Measurements from ENCODE around the gene SORBS2. TPM values are rescaled to one million over a fixed set of nuclear protein-coding genes. Genes with fewer than 3 reads are reported as not detected.
"Not testable (repeated sequence)": the region's sequence is repeated elsewhere in the genome, so short reads cannot be mapped to it uniquely, and the experiment has no call there.

Gene SORBS2
- total RNA-seq, 1 donor, result 2.1 TPM

GRCh38 chr4:185713731-185714130, 98.3 kb downstream of the SORBS2 start:
- Histone ChIP-seq H3K27me3 (ENCODE audit: insufficient read depth, low read length) (no peaks in the 10 kb centered on the region), H3K9me3 (ENCODE audit: low read depth, low read length) (no peaks in the 10 kb centered on the region), H3K4me1 (ENCODE audit: insufficient read depth, low read length) (no peaks in the 10 kb centered on the region), H3K4me3 (ENCODE audit: low read length) (no peak overlapping the region)

- Histone ChIP-seq H3K4me3 (ENCODE audit: low read length) (no peak overlapping the region), H3K9me3 (ENCODE audit: low read depth, low read length) (no peaks in the 10 kb centered on the region), H3K27me3 (ENCODE audit: insufficient read depth, low read length) (no peaks in the 10 kb centered on the region)
These were observed 98.7 kb downstream of the SORBS2 start for GRCh38 chr4:185713272-185713671.

GRCh38 chr4:185712350-185713024, 99.5 kb downstream of the SORBS2 start:
- Histone ChIP-seq H3K4me3 (ENCODE audit: low read length) (no peak overlapping the region), H3K9me3 (ENCODE audit: low read depth, low read length) (no peaks in the 10 kb centered on the region), H3K27me3 (ENCODE audit: insufficient read depth, low read length) (no peaks in the 10 kb centered on the region), H3K4me1 (ENCODE audit: insufficient read depth, low read length) (no peaks in the 10 kb centered on the region)

More at GRCh38 chr4:185713272-185713671, 98.7 kb downstream of the SORBS2 start:
- H3K4me1 ChIP-seq (ENCODE audit: insufficient read depth, low read length), result no peaks in the 10 kb centered on the region

GRCh38 chr4:185711726-185712125, 100.3 kb downstream of the SORBS2 start:
- no peaks in the 10 kb centered on the region for H3K4me1 ChIP-seq (ENCODE audit: insufficient read depth, low read length)
- no peak overlapping the region for H3K4me3 ChIP-seq (ENCODE audit: low read length)
- H3K27me3 ChIP-seq (ENCODE audit: insufficient read depth, low read length), result no peaks in the 10 kb centered on the region

GRCh38 chr4:185710487-185710995, 101.5 kb downstream of the SORBS2 start:
- H3K4me3 ChIP-seq (ENCODE audit: low read length), result no peak overlapping the region
- H3K9me3 ChIP-seq (ENCODE audit: low read depth, low read length), result no peaks in the 10 kb centered on the region
- no peaks in the 10 kb centered on the region for H3K4me1 ChIP-seq (ENCODE audit: insufficient read depth, low read length)
- no peaks in the 10 kb centered on the region for H3K27me3 ChIP-seq (ENCODE audit: insufficient read depth, low read length)

More at GRCh38 chr4:185711726-185712125, 100.3 kb downstream of the SORBS2 start:
- H3K9me3 ChIP-seq (ENCODE audit: low read depth, low read length), result no peaks in the 10 kb centered on the region

GRCh38 chr4:185709802-185710486, 102.0 kb downstream of the SORBS2 start:
- Histone ChIP-seq H3K27me3 (ENCODE audit: insufficient read depth, low read length) (no peaks in the 10 kb centered on the region), H3K4me1 (ENCODE audit: insufficient read depth, low read length) (no peaks in the 10 kb centered on the region), H3K4me3 (ENCODE audit: low read length) (no peak overlapping the region), H3K9me3 (ENCODE audit: low read depth, low read length) (no peaks in the 10 kb centered on the region)

GRCh38 chr4:185708348-185708747, 103.6 kb downstream of the SORBS2 start:
- H3K4me3 ChIP-seq (ENCODE audit: low read length), result no peak overlapping the region
- H3K4me1 ChIP-seq (ENCODE audit: insufficient read depth, low read length), result no peaks in the 10 kb centered on the region
- no peaks in the 10 kb centered on the region for H3K9me3 ChIP-seq (ENCODE audit: low read depth, low read length)
- no peaks in the 10 kb centered on the region for H3K27me3 ChIP-seq (ENCODE audit: insufficient read depth, low read length)

GRCh38 chr4:185707622-185708021, 104.4 kb downstream of the SORBS2 start:
- not testable (repeated sequence) for H3K4me3 ChIP-seq (ENCODE audit: low read length); H3K9me3 ChIP-seq (ENCODE audit: low read depth, low read length); H3K4me1 ChIP-seq (ENCODE audit: insufficient read depth, low read length); H3K27me3 ChIP-seq (ENCODE audit: insufficient read depth, low read length)

- Histone ChIP-seq H3K4me3 (ENCODE audit: low read length) (no peak overlapping the region), H3K4me1 (ENCODE audit: insufficient read depth, low read length) (no peaks in the 10 kb centered on the region), H3K27me3 (ENCODE audit: insufficient read depth, low read length) (no peaks in the 10 kb centered on the region), H3K9me3 (ENCODE audit: low read depth, low read length) (no peaks in the 10 kb centered on the region)
These were observed 109.8 kb downstream of the SORBS2 start for GRCh38 chr4:185702147-185702663.

- no peaks in the 10 kb centered on the region for H3K9me3 ChIP-seq (ENCODE audit: low read depth, low read length)
- H3K4me3 ChIP-seq (ENCODE audit: low read length), result no peak overlapping the region
- no peaks in the 10 kb centered on the region for H3K27me3 ChIP-seq (ENCODE audit: insufficient read depth, low read length)
- H3K4me1 ChIP-seq (ENCODE audit: insufficient read depth, low read length), result no peaks in the 10 kb centered on the region
These were observed 111.4 kb downstream of the SORBS2 start for GRCh38 chr4:185700630-185701029.

- no peak overlapping the region for H3K4me3 ChIP-seq (ENCODE audit: low read length)
- no peaks in the 10 kb centered on the region for H3K27me3 ChIP-seq (ENCODE audit: insufficient read depth, low read length)
- no peaks in the 10 kb centered on the region for H3K4me1 ChIP-seq (ENCODE audit: insufficient read depth, low read length)
- H3K9me3 ChIP-seq (ENCODE audit: low read depth, low read length), result no peaks in the 10 kb centered on the region
These were observed 111.9 kb downstream of the SORBS2 start for GRCh38 chr4:185700048-185700447.

- Histone ChIP-seq H3K4me3 (ENCODE audit: low read length) (no peak overlapping the region), H3K27me3 (ENCODE audit: insufficient read depth, low read length) (no peaks in the 10 kb centered on the region), H3K9me3 (ENCODE audit: low read depth, low read length) (no peaks in the 10 kb centered on the region), H3K4me1 (ENCODE audit: insufficient read depth, low read length) (no peaks in the 10 kb centered on the region)
These were observed 114.5 kb downstream of the SORBS2 start for GRCh38 chr4:185697488-185697887.

- Histone ChIP-seq H3K4me3 (ENCODE audit: low read length) (no peak overlapping the region), H3K4me1 (ENCODE audit: insufficient read depth, low read length) (no peaks in the 10 kb centered on the region)
These were observed 116.3 kb downstream of the SORBS2 start for GRCh38 chr4:185695743-185696142.

GRCh38 chr4:185693548-185694215, 118.3 kb downstream of the SORBS2 start:
- Histone ChIP-seq H3K9me3 (ENCODE audit: low read depth, low read length) (no peaks in the 10 kb centered on the region), H3K4me3 (ENCODE audit: low read length) (no peak overlapping the region), H3K4me1 (ENCODE audit: insufficient read depth, low read length) (no peaks in the 10 kb centered on the region), H3K27me3 (ENCODE audit: insufficient read depth, low read length) (no peaks in the 10 kb centered on the region)

More at GRCh38 chr4:185695743-185696142, 116.3 kb downstream of the SORBS2 start:
- no peaks in the 10 kb centered on the region for H3K27me3 ChIP-seq (ENCODE audit: insufficient read depth, low read length)
- H3K9me3 ChIP-seq (ENCODE audit: low read depth, low read length), result no peaks in the 10 kb centered on the region

- Histone ChIP-seq H3K9me3 (ENCODE audit: low read depth, low read length) (no peaks in the 10 kb centered on the region), H3K4me1 (ENCODE audit: insufficient read depth, low read length) (no peaks in the 10 kb centered on the region), H3K27me3 (ENCODE audit: insufficient read depth, low read length) (no peaks in the 10 kb centered on the region), H3K4me3 (ENCODE audit: low read length) (no peak overlapping the region)
These were observed 122.6 kb downstream of the SORBS2 start for GRCh38 chr4:185689407-185689806.
